ENCODE results near the gene TNFRSF19.
"Not testable (repeated sequence)": the region's sequence is repeated elsewhere in the genome, so short reads cannot be mapped to it uniquely, and the experiment has no call there.

Gene TNFRSF19

GRCh38 chr13:23586336-23586735 is 16.1 kb downstream of the TNFRSF19 start:
- TF ChIP-seq CTCF (IDR thresholded peaks at IDR 0.05; ENCODE audit: insufficient read depth, low read length, poor library complexity, severe bottlenecking), result no peak
- DNase-seq (ENCODE audit: extremely low read depth, insufficient read length), result no peak
- Histone ChIP-seq H3K4me3 (replicated peaks; ENCODE audit: low read depth, low read length) (no peak overlapping the region), H3K36me3 (ENCODE audit: control insufficient read depth, insufficient read depth, low read length) (no peaks in the 10 kb centered on the region; the same call in none of the 2 replicates), H3K27me3 (replicated peaks; ENCODE audit: control insufficient read depth, insufficient read depth, low read length) (no peaks in the 10 kb centered on the region)

- Histone ChIP-seq H3K27me3 (replicated peaks; ENCODE audit: control insufficient read depth, insufficient read depth, low read length) (no peaks in the 10 kb centered on the region), H3K4me3 (replicated peaks; ENCODE audit: low read depth, low read length) (no peak overlapping the region), H3K36me3 (ENCODE audit: control insufficient read depth, insufficient read depth, low read length) (peaks cover under 1% of the 10 kb centered on the region)
- TF ChIP-seq CTCF (IDR thresholded peaks at IDR 0.05; ENCODE audit: insufficient read depth, low read length, poor library complexity, severe bottlenecking), result no peak
- no peak for DNase-seq (ENCODE audit: extremely low read depth, insufficient read length)
Measured at GRCh38 chr13:23588666-23589065, 18.5 kb downstream of the TNFRSF19 start.

- peaks cover 9% of the 10 kb centered on the region for H3K36me3 ChIP-seq (ENCODE audit: control insufficient read depth, insufficient read depth, low read length)
- no peak overlapping the region for H3K4me3 ChIP-seq (replicated peaks; ENCODE audit: low read depth, low read length)
- DNase-seq (ENCODE audit: extremely low read depth, insufficient read length), result no peak
- no peaks in the 10 kb centered on the region for H3K27me3 ChIP-seq (replicated peaks; ENCODE audit: control insufficient read depth, insufficient read depth, low read length)
- TF ChIP-seq CTCF (IDR thresholded peaks at IDR 0.05; ENCODE audit: insufficient read depth, low read length, poor library complexity, severe bottlenecking), result no peak
Measured at GRCh38 chr13:23592596-23592995, 22.4 kb downstream of the TNFRSF19 start.

GRCh38 chr13:23593148-23593547 is 22.9 kb downstream of the TNFRSF19 start:
- Histone ChIP-seq H3K27me3 (replicated peaks; ENCODE audit: control insufficient read depth, insufficient read depth, low read length) (no peaks in the 10 kb centered on the region), H3K36me3 (ENCODE audit: control insufficient read depth, insufficient read depth, low read length) (peaks cover 9% of the 10 kb centered on the region), H3K4me3 (replicated peaks; ENCODE audit: low read depth, low read length) (no peak overlapping the region)
- DNase-seq (ENCODE audit: extremely low read depth, insufficient read length), result no peak
- TF ChIP-seq CTCF (IDR thresholded peaks at IDR 0.05; ENCODE audit: insufficient read depth, low read length, poor library complexity, severe bottlenecking), result no peak

DNA sequence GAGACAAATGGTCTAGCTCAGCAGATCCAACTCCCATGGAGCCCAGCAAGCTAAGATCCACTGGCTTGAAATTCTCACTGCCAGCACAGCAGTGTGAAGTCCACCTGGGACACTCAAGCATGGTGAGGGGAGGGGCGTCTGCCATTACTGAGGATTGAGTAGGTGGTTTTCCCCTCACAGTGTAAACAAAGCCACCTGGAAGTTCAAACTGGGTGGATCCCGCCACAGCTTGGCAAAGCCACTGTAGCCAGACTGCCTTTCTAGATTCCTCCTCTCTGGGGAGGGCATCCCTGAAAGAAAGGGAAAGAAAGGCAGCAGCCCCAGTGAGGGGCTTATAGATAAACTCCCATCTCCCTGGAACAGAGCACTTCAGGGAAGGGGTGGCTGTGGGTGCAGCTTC is 24.1 kb downstream of the TNFRSF19 start:
- DNase-seq (ENCODE audit: extremely low read depth, insufficient read length); H3K4me3 ChIP-seq (replicated peaks; ENCODE audit: low read depth, low read length); H3K36me3 ChIP-seq (ENCODE audit: control insufficient read depth, insufficient read depth, low read length); H3K27me3 ChIP-seq (replicated peaks; ENCODE audit: control insufficient read depth, insufficient read depth, low read length): not testable (repeated sequence)

DNA sequence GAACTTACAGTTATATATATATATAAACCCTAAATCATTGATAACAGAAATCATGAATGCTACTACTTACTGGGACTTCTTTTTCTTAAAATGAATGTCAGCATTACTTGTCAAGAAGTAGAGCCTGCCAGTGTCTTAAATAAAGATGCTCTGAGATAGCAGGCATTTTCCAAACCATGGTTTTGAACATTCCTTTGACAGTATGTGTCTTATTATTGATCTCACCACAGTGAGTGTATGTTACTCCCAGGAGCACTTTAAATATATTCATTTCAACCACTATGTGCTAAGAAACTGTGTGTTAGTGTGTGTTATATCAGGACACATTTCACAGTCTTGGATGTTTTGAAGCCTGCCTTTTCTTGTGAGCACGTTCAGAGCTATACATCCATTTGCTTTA is 28.2 kb downstream of the TNFRSF19 start:
- no peak for TF ChIP-seq CTCF (IDR thresholded peaks at IDR 0.05; ENCODE audit: insufficient read depth, low read length, poor library complexity, severe bottlenecking)
- H3K27me3 ChIP-seq (replicated peaks; ENCODE audit: control insufficient read depth, insufficient read depth, low read length), result no peaks in the 10 kb centered on the region
- H3K4me3 ChIP-seq (replicated peaks; ENCODE audit: low read depth, low read length), result no peak overlapping the region
- DNase-seq (ENCODE audit: extremely low read depth, insufficient read length), result no peak
- peaks cover 9% of the 10 kb centered on the region for H3K36me3 ChIP-seq (ENCODE audit: control insufficient read depth, insufficient read depth, low read length)

Measured in GM06990 (cell line).